HG03097 (cell line): ENCODE measurements around the gene GTPBP4.
"Not testable (repeated sequence)": the region's sequence is repeated elsewhere in the genome, so short reads cannot be mapped to it uniquely, and the experiment has no call there.

ENCODE experiments used
- ATAC-seq: cut with Tn5 transposase; IDR thresholded peaks from one replicate; pipeline ENCODE4 v1.9.1; 2021; ENCODE audit not compliant: unreplicated experiment, low FRiP score

The GTPBP4 gene

DNA sequence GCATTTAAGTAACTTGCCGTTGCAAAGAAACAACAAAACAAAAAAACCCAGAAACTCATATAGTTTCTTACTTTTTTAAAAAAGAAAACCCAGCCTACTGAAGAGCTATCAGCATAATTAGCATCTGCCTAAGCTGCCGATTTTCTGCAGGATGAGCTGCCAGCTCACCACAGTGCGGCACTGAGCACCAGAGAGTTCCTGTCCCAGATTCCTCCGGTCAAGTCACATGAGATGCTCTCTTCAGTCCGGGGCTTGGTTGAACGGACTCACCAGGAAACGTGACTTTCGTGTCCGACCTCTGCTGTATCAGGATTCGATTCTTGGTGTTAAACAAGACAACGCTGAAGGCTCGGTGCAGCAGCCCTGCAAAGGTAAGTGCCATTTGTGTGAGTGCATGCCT is 34.2 kb downstream of the GTPBP4 start:
- ATAC-seq: no peak

DNA sequence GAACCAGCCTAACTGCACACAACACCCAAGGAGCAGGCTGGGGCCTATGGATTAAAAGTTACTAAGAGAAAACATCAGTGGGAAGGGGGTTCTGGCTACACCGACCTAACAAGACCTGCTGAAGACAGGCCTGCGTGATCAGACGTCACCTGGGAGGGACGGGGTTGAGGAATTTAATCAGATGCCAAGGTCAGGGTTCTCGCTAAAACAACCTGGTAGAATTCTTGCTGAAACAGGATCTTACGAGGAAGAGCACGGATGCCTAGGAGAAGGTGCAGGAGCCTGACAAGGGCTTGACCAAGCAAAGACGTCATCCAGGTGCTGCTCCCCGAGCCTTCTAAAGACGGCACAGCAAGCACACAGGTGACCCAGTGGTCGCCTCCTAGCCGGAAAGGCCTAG is 35.9 kb downstream of the GTPBP4 start:
- ATAC-seq: no peak

DNA sequence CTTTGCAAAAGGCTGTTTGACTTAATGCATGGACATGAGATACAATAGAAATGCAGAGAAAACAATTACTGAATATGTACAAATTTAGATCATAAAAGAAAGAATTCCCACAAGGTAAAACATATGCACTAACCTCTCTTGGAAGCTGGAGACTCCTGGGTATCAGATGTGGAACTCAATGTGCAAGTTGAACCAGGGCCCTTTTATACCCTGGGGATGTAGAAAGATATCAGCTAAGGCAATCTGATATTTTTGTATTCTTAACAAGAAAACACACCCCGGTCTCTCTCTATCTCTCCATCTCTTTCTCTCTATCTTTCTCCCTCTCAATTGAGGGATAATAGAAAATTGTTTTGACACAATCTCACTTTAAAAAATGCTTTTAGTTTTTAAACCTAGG is 37.4 kb downstream of the GTPBP4 start, which contains the start of gene IDI2:
IDI2 (minus strand) TSS at position 177 of the 400 bp plus-strand sequence. CDS start 1,136 bp downstream, outside the sequence.
- no peak for ATAC-seq

DNA sequence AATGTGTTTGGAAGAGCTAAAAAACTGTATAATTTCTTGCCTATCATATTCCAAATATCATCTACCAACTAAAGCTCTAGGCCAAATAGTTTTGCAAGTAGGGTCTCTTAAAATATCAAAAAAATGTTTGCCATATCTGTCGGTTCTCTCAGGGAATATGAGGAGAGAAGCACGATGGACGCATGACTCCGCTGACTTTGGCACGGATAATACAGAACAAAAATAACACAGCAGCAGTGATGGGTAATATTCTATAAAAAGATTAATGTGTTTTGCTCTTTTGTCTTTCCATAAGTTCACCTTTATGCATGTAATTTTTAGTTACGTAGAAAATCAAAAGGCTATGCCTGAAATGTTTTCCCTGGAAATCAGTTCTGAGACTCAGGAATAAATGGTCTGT is 38.3 kb downstream of the GTPBP4 start:
- ATAC-seq: no peak

DNA sequence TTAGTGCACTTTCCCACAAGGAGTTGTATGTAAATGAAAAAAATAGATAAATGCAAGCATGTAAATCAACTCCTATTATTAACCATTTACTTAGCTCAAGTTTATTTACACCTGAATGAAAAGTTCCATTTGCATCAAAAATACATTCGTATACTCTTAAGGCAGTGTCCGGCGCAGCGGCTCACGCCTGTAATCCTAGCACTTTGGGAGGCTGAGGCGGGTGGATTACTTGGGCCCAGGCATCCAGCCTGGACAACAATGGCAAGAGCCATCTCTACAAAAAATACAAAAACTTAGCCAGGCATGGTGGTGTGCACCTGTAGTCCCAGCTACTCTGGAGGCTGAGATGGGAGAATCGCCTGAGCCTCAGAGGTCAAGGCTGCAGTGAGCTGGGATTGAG is 41.6 kb downstream of the GTPBP4 start:
- ATAC-seq: no peak

DNA sequence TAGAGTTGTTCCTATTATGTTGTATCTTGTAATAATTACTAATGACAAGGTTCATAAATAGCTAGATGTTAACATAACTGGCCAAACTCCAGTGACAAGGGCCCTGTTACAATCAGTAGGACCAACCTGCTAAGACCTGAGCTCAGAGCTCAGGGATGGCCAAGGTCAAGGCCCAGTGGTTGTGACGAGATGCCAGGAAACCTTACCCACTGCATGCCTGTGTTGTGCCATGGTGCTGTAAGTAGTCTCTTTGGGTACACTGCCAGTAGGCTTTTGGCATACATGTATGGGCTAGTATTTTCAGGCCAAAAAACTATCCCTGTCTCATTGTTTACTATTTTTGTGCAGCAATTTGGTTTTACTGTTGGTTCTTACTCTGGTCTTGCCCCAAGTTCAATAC is 45.4 kb downstream of the GTPBP4 start:
- ATAC-seq: no peak

DNA sequence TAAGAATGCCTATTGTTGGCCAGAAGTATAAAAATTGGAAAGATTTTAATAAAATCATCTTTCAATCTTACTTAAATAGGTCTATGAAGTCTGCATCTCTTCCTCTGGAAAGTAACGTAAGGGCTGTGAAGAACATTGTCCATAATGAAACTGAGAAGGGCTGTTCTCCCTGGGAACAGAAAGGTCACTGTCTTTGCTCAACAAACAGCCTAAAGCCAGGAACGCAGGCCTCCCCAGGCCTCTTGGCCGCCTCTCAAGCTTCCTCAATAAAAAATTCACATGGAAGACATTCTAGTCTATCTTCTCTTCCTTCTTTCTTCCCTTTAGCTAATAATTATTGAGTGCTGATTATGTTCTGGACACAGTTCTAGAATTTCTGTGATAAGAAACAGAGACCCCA is 46.5 kb downstream of the GTPBP4 start:
- no peak for ATAC-seq

DNA sequence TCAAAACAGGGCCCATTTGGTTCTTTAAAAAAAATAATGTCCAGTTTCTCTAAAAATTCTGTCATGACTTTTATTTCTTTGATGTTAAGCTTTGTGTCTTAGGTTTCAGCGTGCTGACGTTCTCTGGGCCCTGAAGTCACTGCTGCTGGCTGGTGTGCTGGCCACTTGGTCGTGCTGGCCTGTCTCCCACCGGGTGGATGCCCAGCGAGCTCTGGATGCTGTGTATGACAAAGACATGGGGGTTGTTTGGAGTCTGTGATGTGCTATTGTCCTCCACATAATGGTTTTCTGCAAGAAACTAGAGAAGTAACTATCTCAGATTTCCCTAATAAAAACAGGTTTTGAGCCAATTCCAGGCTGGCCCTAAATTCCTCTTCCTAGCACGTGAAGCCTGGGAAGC is 47.0 kb downstream of the GTPBP4 start:
- no peak for ATAC-seq

DNA sequence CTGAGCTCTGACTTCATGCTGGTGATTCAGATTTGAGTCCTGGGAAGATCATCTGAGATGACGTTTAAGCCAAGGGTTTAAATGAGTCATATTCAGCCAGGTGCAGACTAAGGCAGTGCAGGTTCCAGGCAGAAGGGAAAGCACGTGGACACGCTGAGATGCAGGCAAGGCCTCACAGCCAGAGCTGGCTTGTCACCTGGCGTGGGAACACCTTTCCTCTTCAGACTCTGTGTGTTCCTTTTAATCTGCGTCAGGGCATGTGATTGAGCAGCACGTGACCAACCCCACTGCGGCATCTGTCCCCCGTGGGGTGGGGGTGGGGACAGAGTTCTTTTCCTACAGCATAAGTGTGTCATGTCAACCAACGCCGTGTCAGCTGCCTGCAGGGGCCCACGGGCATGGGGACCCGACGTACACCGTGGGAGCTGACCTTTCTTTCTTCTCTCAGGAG is 48.1 kb downstream of the GTPBP4 start:
- ATAC-seq: no peak

DNA sequence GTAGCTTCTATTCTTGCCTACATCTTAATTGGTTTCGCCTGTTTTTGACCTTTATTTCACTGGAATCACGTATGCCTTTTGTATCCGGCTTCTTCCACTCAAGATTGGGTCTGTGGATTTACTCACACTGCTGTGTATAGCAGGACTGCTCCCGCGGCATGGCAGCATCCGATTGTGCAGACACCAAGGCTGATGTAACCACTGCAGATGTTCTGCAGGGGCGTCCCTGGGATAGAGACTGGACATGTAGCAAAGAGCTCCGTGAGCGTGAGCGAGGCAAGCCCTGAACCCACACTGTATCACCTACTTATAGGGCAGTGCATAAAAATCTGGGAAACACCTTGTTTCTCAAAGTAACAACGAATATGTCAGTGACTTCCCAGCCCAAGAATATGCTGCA is 48.9 kb downstream of the GTPBP4 start:
- ATAC-seq: no peak

DNA sequence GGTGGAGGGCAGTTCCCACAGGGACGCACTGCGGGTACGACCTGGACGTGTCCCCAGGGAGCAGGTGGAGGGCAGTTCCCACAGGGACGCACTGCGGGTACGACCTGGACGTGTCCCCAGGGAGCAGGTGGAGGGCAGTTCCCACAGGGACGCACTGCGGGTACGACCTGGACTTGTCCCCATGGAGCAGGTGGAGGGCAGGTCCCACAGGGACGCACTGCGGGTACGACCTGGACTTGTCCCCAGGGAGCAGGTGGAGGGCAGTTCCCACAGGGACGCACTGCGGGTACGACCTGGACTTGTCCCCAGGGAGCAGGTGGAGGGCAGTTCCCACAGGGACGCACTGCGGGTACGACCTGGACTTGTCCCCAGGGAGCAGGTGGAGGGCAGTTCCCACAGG is 50.5 kb downstream of the GTPBP4 start:
- ATAC-seq: not testable (repeated sequence)

DNA sequence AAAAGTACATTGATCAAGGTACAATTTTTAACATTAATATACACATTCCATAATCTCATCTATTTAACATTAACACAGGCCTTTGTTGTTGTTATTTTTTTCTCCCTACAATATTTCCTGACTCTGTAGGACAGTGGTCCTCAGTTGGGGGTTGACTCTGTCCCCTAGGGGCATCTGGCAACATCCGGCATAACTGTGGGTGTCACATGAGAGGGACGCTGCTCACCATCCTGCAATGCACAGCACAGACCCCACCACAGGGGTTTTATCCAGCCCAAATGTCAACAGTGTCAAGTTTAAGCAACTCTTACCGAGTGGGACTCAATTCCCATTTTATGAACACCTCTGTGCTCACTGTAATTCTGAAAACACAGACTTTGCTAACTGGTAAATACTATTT is 51.9 kb downstream of the GTPBP4 start:
- ATAC-seq: no peak

DNA sequence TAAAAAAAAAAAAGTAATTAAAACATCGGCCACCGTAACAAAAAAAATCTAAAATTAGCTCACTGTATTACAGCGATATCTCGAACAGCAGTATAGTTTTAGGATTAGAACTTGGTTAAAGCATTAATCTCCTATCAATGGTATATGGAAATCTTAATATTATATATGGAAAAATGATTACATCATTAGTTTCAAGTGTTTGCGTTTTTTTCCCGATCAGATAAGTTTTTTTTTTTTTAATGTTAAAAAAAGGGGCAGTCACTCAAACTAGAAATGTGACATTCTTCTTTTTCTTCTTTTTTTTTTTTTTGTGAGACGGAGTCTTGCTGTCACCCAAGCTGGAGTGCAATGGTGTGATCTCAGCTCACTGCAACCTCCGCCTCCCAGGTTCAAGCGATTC is 53.3 kb downstream of the GTPBP4 start:
- no peak for ATAC-seq

DNA sequence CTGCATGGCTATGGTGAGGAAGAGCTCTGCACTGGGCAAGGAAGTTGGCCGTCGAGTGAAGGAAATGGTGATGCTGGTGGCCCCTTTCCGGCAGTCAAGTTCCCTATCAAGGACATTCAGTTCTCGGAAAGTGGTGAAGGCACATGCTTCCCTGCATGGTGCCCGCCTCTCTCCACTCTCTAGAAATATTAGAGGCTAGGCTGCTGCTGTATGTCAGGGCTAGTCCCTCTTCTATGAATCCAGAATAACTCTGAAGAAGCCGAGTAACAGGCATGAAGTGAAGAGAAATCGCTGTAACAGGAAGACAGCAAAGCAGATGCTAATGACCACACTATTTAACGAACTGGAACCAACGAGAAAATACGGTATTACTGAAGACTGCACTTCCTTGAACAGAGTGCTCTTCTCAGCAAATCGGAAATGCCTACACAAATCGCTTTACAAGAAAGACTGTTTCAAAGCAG is 55.3 kb downstream of the GTPBP4 start:
- peak; percentile 59 for ATAC-seq

DNA sequence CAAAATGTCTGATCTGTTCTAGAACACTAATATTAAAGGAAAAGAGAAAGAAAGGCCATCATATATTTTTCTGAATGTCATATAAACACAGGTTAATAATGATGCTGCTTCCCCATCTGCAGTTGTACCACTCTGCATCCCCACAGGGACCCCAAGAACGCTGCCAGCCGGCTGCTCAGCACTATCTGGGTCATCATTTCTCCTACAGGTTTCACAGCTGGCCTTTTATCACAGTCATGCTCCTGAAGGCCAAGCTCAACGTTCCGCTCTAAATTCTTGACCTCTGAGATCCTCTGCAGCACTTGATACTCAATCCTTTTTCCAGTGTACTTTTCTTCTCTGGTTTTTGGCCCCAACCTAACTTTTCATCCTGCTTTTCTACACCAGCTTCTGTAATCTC is 55.9 kb downstream of the GTPBP4 start:
- no peak for ATAC-seq

DNA sequence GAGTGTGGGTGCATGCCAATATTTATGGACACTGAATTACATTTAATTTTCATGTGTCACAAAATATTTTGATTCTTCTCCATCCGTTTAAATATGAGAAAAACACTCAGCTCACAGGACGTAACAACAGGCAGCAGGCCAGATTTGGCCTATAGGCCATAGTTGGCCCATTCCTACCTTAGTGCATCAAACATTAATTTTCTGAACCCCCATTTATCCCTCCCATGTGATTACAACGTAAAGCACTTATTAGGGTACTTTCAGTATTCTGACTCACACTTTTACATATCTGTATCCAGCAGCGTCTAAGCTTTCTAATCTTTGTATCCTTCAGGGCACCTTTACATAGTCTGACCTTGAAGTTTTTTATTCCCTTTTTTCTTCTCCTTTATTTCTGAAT is 56.7 kb downstream of the GTPBP4 start:
- no peak for ATAC-seq

DNA sequence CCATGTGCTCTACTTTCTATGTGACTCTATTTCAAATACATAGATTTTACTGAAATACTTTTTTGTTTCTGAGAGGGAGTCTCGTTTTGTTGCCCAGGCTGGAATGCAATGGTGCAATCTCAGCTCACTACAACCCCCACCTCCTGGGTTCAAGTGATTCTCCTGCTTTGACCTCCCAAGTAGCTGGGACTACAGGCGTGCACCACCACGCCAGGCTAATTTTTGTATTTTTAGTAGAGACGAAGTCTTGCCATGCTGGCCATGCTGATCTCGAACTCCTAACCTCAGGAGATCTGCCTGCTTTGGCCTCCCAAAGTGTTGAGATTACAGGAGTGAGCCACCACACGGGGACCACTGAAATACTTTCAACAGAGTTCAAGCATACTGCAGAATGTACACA is 57.2 kb downstream of the GTPBP4 start:
- ATAC-seq: no peak

DNA sequence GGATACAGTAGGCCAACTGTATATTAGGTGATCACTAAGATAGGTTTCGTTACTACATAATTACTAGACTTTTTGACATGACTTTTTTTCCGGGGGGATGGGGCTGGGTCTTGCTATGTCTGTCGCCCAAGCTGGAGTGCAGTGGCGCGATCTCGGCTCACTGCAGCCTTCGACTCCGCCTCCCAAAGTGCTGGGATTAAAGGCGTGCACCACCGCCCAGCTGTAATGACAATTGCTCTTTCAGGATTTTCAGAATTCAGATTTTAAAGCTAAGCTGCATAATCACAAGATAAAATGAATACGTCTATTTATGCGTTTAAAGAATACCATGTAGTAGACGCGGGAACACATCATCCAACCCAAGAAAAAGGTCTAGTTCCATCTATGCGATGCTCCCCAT is 59.7 kb downstream of the GTPBP4 start:
- ATAC-seq: no peak

DNA sequence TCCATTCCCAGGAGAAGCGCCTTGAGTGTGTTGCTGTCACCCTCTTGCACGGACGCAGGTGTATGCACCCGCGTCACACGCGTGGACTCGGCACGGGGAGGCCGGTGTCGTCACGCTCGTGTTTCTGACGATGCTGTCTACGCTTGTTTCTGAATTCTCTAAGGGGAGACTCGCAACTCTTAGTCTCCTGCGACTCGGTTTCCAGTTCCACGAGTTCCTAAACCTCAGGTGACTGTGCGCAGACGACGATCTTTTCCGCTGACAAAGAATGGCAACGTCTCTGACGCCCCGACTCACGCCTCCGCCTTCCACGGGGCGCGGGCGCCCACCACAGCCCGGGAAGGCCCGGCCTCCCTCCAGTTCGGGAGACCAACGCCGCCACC is 60.1 kb downstream of the GTPBP4 start:
- ATAC-seq: no peak

DNA sequence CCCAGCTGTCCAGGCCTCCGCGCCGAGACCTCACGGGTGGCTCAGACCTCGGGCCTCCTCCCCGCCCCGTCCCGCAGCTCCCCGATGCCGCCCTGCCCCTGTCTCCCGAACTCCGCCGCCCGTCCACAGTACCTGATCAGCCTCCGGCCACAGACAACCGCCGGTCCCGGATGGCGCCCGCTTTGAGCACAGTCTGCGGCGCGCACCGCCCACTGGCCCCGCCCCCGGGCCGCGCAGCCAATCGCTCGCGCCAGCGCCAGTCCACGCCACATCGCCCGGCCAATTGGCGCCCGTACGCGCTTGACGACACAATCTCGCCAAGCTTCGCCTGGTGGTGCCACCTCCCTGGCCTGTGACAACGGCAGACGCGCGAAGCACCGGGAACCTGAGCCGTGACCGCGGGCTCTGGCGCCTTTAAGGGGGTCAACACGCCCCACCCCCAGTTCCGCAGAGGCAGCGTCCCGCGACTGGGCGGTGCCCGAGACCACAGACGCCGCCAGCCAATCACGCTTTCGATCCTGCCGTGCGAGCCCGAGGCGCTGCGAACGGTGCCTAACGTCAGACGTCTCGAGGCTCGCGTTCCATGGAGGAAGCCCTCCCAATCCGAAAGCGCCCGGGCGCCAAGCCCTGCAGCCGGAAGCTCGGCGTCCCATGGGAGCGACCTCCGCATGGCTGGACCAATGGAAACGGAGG is 60.6 kb downstream of the GTPBP4 start, which contains the start of gene IDI1:
IDI1 (minus strand) TSS at position 388 of the 693 bp plus-strand sequence; CDS start at position 272, 116 bp downstream.
- ATAC-seq: peak; percentile 80

DNA sequence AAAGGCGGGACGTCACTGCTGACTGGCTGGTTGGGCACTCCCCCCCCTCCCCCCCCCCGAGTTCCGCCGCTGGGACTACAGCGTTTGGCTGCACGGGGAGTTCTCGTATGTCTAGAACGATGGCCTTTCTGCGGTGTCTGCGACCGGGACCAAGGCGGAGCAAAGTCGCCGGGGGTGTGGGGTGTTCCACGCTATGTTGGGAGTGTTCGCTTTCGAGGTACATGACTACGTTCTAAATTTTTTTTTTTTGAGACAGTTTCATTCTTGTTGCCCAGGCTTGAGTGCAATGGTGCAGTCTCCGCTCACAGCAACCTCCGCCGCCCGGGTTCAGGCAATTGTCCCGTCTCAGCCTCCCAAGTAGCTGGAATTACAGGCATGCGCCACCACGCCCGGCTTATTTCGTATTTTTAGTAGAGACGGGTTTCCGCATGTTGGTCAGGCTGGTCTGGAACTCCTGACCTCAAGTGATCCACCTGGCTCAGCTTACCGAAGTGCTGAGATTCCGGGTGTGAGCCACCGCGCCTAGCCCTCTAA is 61.3 kb downstream of the GTPBP4 start:
- ATAC-seq: no peak

DNA sequence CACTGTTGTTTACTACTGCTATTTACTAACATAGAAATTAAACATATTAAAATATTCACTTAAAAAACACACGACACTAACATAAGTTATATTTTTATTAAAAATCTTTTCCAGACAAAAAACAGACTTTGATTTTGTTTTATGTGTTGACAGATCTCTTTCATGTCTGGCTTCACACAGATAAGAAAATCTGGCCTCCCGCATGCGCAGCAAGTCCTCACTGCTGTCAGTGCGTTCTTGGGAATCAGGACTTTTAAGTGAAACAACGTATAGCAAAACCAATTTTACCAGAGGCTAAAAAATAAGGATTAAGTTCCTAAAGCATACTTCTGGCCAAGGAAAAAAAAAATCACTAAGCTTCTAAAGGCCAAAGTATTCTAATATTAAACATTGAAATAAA is 61.9 kb downstream of the GTPBP4 start:
- ATAC-seq: no peak
